Amniotic epithelial cell (primary cell): ENCODE measurements around the gene FIGLA.

ENCODE experiments used
- DNase-seq: peaks from one replicate; pipeline ENCODE4 v3.0.0-alpha.2; 2010; ENCODE audit warnings: low read depth

FIGLA gene

GRCh38 chr2:70775141-70775540 is 15.3 kb downstream of the FIGLA start:
- DNase-seq, result no peak

- no peak for DNase-seq
These were observed 17.8 kb downstream of the FIGLA start for GRCh38 chr2:70772486-70773155.

GRCh38 chr2:70771446-70771845 is 19.0 kb downstream of the FIGLA start:
- DNase-seq, result no peak

GRCh38 chr2:70769450-70769849 is 21.0 kb downstream of the FIGLA start:
- no peak for DNase-seq

- no peak for DNase-seq
These were observed 21.8 kb downstream of the FIGLA start for GRCh38 chr2:70768590-70769085.

GRCh38 chr2:70767699-70768589 is 22.5 kb downstream of the FIGLA start, which contains the start of gene ADD2:
Gene ADD2 (minus strand): TSS chr2:70768200. CDS start chr2:70706408, 61,792 bp downstream.
- DNase-seq, result no peak

- DNase-seq, result no peak
These were observed 23.3 kb downstream of the FIGLA start for GRCh38 chr2:70767079-70767698.

GRCh38 chr2:70766357-70767078 is 23.9 kb downstream of the FIGLA start:
- DNase-seq, result no peak

- DNase-seq, result no peak
These were observed 24.9 kb downstream of the FIGLA start for GRCh38 chr2:70765507-70765906.

GRCh38 chr2:70759446-70759845 is 31.0 kb downstream of the FIGLA start:
- no peak for DNase-seq

- DNase-seq, result no peak
These were observed 32.5 kb downstream of the FIGLA start for GRCh38 chr2:70757966-70758365.

- no peak for DNase-seq
These were observed 33.1 kb downstream of the FIGLA start for GRCh38 chr2:70757360-70757759.

- no peak for DNase-seq
These were observed 34.3 kb downstream of the FIGLA start for GRCh38 chr2:70756128-70756527.

- no peak for DNase-seq
These were observed 36.5 kb downstream of the FIGLA start for GRCh38 chr2:70753902-70754301.

GRCh38 chr2:70753031-70753430 is 37.4 kb downstream of the FIGLA start:
- DNase-seq, result no peak

- DNase-seq, result no peak
These were observed 38.0 kb downstream of the FIGLA start for GRCh38 chr2:70752396-70752795.

- no peak for DNase-seq
These were observed 38.6 kb downstream of the FIGLA start for GRCh38 chr2:70751881-70752280.

GRCh38 chr2:70750320-70750719 is 40.1 kb downstream of the FIGLA start:
- DNase-seq, result no peak

- no peak for DNase-seq
These were observed 42.2 kb downstream of the FIGLA start for GRCh38 chr2:70748002-70748784.

- DNase-seq, result no peak
These were observed 43.2 kb downstream of the FIGLA start for GRCh38 chr2:70747284-70747683.
